ENCODE data around the gene SCYGR3.

- TF ChIP-seq CTCF (IDR thresholded peaks at IDR 0.05; ENCODE audit: low read length) (no peak), EZH2 (optimal IDR thresholded peaks at IDR 0.05; ENCODE audit: low read depth, low read length) (no peak), EZH2phosphoT487 (IDR thresholded peaks at IDR 0.05; ENCODE audit: low read length) (no peak)
Observed at GRCh38 chr2:227566012-227566411, 48.6 kb downstream of the SCYGR3 start.
